HAP-1 (cell line): ENCODE measurements around the gene TNRC6B.
"Not testable (repeated sequence)": the region's sequence is repeated elsewhere in the genome, so short reads cannot be mapped to it uniquely, and the experiment has no call there.

ENCODE experiments used
- DNase-seq, 2 experiments: peaks; one replicate each; pipeline ENCODE4 v3.0.0-alpha.2; 2016 to 2020; ENCODE audit warnings: low spot score in 2 of 2
- H3K27me3 ChIP-seq: fragments of 250-450 bp; sonication (Bioruptor Pico); 2 replicates; pipeline ENCODE4 v1.5.1; 2020; ENCODE audit warnings: low read depth, mild to moderate bottlenecking, moderate library complexity
- H3K36me3 ChIP-seq: fragments of 250-450 bp; sonication (Bioruptor Pico); replicated peaks from 2 replicates; pipeline ENCODE4 v1.5.1; 2020; ENCODE audit warnings: mild to moderate bottlenecking
- H3K4me1 ChIP-seq: fragments of 250-450 bp; sonication (Bioruptor Pico); 2 replicates; pipeline ENCODE4 v1.5.1; 2020; ENCODE audit warnings: mild to moderate bottlenecking
- H3K4me3 ChIP-seq: fragments of 250-450 bp; sonication (Bioruptor Pico); 2 replicates; pipeline ENCODE4 v1.5.1; 2020; ENCODE audit warnings: mild to moderate bottlenecking, moderate library complexity
- H3K9me3 ChIP-seq: fragments of 250-450 bp; sonication (Bioruptor Pico); 2 replicates; pipeline ENCODE4 v1.5.1; 2020; ENCODE audit warnings: mild to moderate bottlenecking, moderate library complexity
- in situ Hi-C: fragments of 300-500 bp; cut with MboI; formaldehyde crosslinking; loops from 3 replicates; pipeline ENCODE4 v1.14.3; 2020; ENCODE audit warnings: low sequenced_read_pairs, inconsistent platforms, mixed read lengths

TNRC6B gene

DNA sequence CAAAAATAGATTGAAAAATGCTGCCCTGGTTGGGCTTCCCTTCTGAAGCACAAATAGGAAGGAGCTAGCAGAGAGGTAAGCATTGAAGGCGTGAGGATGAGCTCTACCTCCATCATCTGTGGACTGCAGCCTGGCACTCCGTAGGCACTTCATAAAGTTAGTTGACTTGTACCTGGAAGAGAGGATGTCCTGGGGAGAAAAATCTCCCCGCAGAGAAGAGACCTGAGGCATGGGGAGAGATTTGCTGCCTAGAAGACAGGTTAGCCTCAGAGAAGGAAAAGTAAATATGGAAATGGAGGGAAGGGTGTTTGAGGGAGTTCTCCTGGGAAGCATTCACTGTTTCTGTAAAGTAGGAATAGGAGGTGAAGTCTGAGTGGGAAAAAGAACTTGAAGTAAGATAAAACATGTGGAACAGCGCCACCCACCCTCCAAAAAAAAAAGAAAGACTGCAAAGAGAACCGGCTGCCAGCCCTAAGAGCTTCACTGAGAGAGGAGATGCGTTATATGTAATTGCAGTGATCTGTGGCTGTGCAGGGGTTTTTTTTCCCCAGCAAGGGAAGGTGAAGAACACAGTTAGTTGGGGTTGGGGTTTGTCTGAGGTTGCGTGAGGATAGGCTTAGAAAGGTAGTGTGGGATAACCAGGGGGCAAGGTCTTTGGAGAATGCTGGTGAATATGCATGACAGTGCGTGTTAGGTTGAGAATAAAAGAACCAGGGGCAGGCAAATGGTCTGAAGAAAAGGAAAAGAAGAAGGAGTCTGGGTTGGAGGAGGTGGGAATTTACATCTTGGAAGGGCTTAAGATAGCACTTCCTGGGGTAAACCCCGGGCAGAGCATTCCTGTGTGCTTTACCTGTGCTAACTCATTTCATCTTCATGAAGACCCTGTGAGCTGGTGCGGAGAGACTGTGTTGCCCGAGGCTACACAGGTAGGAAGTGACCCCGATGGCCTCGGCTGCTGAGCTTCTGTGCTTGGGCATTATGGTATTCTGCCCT, 16.0 kb downstream of the TNRC6B start:
- Histone ChIP-seq H3K27me3 (no peaks in the 10 kb centered on the region), H3K4me3 (no peak overlapping the region), H3K36me3 (0 out of 2 replicates have a peak, but pooled peaks cover 3% of the 10 kb centered on the region), H3K4me1 (peaks cover 25% of the 10 kb centered on the region), H3K9me3 (no peaks in the 10 kb centered on the region)
- in situ Hi-C loops, result loop anchor here (10.0 kb wide), 1 partner anchor 659 kb away; the partner anchor contains the start of gene RPS19BP1
- DNase-seq, result peak; percentile 38 to 48

DNA sequence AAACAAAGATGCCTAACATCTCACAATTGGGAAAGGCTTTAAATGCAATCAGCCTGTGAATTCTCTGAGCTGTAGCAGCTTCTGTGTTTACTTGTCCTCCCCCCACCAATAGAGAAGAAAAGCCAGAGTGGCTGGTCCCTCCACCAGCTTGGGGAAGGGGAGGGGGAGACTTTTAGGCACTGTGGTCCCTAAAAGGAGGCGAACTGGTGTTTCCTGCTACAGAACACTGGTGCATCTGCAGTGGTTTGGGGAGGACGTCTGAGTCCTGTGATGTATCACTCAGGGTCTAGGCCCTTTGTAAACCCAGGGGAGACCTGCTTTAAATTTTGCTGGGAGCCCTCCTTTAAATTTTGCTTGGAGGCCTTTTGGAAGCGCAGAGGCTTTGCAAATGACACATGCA, 16.9 kb downstream of the TNRC6B start:
- 0 out of 2 replicates have a peak, but pooled peaks cover 3% of the 10 kb centered on the region for H3K36me3 ChIP-seq
- DNase-seq, result no peak
- no peaks in the 10 kb centered on the region for H3K9me3 ChIP-seq
- H3K27me3 ChIP-seq, result no peaks in the 10 kb centered on the region
- in situ Hi-C loops, result loop anchor here (10.0 kb wide), 1 partner anchor 660 kb away; the partner anchor contains the start of gene RPS19BP1
- H3K4me1 ChIP-seq, result peaks cover 25% of the 10 kb centered on the region
- no peak overlapping the region for H3K4me3 ChIP-seq

DNA sequence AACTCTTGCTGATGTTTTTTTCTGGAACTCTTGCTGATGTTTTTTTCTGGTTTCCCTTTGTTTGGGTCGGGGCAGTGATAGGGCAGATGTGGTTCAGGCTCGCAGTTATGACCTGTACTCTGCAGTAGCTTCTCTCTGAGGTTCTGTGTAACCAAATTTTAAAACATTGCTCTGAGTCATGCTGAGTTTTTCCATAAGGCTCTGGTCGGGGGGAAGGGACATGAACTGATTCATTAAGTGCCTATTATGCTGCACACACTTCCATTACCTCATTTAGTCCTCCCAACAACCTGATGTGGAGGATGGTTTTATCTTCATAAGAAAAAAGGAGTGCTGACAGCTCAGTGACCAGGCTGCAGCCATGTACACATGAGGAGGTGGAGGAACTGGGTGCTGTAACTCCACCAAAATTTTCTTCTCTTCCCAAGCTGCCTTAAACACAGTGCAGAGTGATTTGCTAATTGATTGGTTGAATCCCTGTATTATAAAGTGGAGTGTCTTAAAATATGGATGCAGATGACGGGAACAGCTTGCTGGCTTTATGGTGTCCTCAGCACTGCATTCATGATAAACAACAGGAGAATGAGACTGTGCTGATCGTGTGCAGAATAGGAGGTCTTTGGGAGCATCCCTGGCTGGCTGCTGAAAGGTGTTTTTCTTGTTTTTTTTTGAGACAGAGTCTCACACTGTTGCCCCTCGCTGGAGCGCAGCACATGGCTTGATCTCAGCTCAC, 19.1 kb downstream of the TNRC6B start:
- in situ Hi-C loops, result loop anchor here (10.0 kb wide), 1 partner anchor 662 kb away; the partner anchor contains the start of gene RPS19BP1

GRCh38 chr22:40197421-40197820, 19.7 kb downstream of the TNRC6B start:
- H3K4me1 ChIP-seq, result peaks cover 20% of the 10 kb centered on the region
- H3K27me3 ChIP-seq, DNase-seq, H3K9me3 ChIP-seq, H3K36me3 ChIP-seq, H3K4me3 ChIP-seq: not testable (repeated sequence)
- in situ Hi-C loops, result loop anchor here (10.0 kb wide), 1 partner anchor 663 kb away; the partner anchor contains the start of gene RPS19BP1

More for the DNA sequence above, 19.1 kb downstream of the TNRC6B start:
- Histone ChIP-seq H3K36me3 (no peaks in the 10 kb centered on the region), H3K27me3 (no peaks in the 10 kb centered on the region), H3K4me1 (peaks cover 20% of the 10 kb centered on the region), H3K9me3 (no peaks in the 10 kb centered on the region), H3K4me3 (no peak overlapping the region)
- DNase-seq, result no peak

DNA sequence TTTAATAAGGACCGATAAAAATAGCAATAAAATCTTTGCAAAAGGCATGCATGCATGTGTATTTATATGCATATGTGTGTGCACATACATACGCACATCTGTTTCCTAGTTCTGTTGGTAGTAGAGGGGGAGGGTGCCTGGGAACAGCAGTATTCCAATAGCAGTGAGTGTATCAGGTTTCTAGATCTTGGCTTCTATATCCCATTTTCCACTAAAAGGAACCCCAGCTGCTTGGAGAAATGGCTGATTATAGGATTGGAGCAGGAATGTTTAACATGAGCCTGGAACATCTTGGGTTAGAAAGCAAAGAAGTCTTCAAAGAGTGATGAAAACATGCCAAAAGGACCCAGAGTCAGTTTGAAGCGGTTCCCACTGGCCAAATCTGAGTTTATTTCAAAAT, 21.0 kb downstream of the TNRC6B start:
- Histone ChIP-seq H3K9me3 (no peaks in the 10 kb centered on the region), H3K4me1 (peaks cover 11% of the 10 kb centered on the region), H3K36me3 (no peaks in the 10 kb centered on the region), H3K4me3 (no peak overlapping the region), H3K27me3 (no peaks in the 10 kb centered on the region)
- in situ Hi-C loops, result loop anchor here (10.0 kb wide), 1 partner anchor 664 kb away; the partner anchor contains the start of gene RPS19BP1
- DNase-seq, result no peak

- Histone ChIP-seq H3K9me3 (no peaks in the 10 kb centered on the region), H3K4me3 (no peak overlapping the region), H3K4me1 (peaks cover 8% of the 10 kb centered on the region; the same call in 1 of the 2 replicates), H3K27me3 (no peaks in the 10 kb centered on the region), H3K36me3 (no peaks in the 10 kb centered on the region)
- DNase-seq, result no peak
- in situ Hi-C loops, result loop anchor here (10.0 kb wide), 1 partner anchor 664 kb away; the partner anchor contains the start of gene RPS19BP1
These were observed 21.5 kb downstream of the TNRC6B start for GRCh38 chr22:40199223-40199622.

DNA sequence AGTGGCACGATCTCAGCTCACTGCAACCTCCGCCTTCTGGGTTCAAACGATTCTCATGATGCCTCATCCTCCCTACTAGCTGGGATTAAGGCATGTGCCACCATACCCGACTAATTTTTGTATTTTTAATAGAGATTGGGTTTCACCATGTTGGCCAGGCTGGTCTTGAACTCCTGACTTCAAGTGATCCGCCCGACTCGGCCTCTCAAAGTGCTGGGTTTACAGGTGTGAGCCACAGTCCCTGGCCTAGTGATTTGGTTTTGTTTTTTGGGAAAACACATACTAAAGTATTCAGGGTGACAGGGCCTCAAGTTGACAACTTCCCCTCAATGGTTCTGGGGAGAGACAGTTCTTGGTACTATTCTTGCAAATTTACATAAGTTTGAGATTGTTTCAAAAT, 22.1 kb downstream of the TNRC6B start:
- Histone ChIP-seq H3K27me3 (no peaks in the 10 kb centered on the region), H3K36me3 (no peaks in the 10 kb centered on the region), H3K4me1 (peaks cover 8% of the 10 kb centered on the region; the same call in 1 of the 2 replicates), H3K4me3 (no peak overlapping the region), H3K9me3 (no peaks in the 10 kb centered on the region)
- no peak for DNase-seq
- in situ Hi-C loops, result loop anchor here (10.0 kb wide), 1 partner anchor 665 kb away; the partner anchor contains the start of gene RPS19BP1

DNA sequence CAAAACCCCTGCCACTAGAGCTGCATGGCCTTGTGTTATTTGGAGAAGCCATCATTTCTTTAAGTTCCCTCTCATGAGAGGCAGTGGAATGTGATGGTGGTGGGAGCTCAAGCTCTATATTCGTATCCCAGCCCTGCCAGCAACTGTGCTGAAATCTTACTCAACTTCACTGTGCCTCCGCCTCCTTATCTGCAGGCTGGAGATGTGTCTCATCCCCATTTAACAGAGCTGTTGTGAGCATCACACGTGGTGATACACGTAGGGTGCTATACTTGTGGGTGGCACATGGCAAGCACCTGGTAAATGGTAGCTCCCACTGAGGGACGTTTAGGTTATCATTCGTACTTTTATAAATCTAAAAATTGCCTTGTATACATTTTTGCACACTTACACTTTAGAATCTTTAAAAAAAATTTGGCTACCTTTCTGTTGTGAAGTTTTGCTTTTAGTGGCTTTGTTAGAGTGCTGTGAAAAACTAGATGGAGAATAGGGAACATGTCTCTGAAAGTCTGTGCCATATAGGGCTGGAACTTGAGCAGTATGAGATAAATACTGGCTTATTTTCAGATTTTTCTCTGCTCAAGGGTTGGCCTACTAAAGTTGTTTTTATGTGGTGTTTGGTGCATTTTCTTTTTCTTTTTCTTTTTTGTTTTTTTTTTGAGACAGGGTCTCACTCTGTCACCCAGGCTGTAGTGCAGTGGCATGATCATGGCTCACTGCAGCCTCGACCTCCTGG, 23.2 kb downstream of the TNRC6B start:
- Histone ChIP-seq H3K36me3 (no peaks in the 10 kb centered on the region), H3K27me3 (no peaks in the 10 kb centered on the region), H3K4me3 (no peak overlapping the region), H3K9me3 (no peaks in the 10 kb centered on the region), H3K4me1 (peaks cover 8% of the 10 kb centered on the region; the same call in 1 of the 2 replicates)
- in situ Hi-C loops, result no loop called here
- DNase-seq, result no peak

DNA sequence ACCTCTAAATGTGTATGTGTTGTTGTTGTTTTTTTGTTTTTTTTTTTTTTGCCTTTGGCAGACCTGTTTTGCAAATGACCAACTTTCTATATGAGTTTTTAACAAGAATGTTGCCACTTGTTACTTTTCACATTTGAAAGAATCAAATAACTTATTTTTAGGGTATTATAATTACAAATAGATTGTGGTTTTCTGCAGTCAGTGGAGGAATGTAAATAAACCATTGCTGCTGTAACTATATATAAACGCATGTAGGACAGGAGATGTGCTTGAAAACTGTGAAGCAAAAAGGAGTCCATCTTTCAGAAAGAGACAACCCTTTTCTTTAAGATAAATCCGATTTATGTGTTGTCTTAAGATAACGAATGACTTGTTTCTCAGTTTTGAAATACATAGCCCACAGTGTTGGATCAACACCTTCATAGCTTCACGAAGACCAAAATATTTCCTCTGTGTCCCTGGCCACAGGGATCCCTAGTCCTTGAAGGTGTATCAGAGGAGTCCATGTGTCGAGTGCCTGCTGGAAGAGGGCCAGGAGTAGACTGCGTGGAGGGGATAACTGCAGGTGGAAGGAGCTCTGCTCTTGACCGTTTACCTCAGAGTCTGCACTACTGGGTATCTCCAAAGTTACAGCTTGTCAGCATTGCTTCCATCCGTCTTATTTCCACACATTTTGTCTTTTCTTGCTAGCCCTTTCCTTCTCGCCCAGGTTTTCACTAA, 24.7 kb downstream of the TNRC6B start:
- Histone ChIP-seq H3K4me3 (no peak overlapping the region), H3K9me3 (no peaks in the 10 kb centered on the region), H3K27me3 (no peaks in the 10 kb centered on the region), H3K36me3 (no peaks in the 10 kb centered on the region), H3K4me1 (peaks cover 8% of the 10 kb centered on the region; the same call in 1 of the 2 replicates)
- no peak for DNase-seq
- in situ Hi-C loops, result no loop called here

DNA sequence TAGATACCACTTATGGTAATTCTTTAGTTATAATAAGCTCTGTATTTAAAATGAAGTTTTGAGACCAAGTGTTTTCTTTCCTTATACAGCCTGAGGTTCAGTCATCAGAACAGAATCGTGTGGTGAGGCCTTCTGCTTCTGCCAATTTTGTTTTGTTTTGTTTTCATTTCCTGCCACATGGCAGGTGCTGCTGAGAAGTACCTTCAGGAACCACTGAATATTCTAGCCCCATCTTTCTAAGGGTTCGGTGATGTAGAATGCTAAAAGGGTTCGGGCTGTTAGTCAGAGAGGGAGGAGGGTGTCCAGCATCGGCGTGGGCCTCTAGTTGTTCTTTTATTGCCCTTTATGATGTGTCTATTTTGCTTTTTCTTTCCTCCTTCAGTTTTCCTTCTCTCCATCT, 25.8 kb downstream of the TNRC6B start:
- H3K36me3 ChIP-seq, result no peaks in the 10 kb centered on the region
- H3K9me3 ChIP-seq, result no peaks in the 10 kb centered on the region
- no peak overlapping the region for H3K4me3 ChIP-seq
- no peaks in the 10 kb centered on the region for H3K27me3 ChIP-seq
- no peak for DNase-seq
- peaks cover 5% of the 10 kb centered on the region; the same call in 1 of the 2 replicates for H3K4me1 ChIP-seq
- in situ Hi-C loops, result no loop called here

DNA sequence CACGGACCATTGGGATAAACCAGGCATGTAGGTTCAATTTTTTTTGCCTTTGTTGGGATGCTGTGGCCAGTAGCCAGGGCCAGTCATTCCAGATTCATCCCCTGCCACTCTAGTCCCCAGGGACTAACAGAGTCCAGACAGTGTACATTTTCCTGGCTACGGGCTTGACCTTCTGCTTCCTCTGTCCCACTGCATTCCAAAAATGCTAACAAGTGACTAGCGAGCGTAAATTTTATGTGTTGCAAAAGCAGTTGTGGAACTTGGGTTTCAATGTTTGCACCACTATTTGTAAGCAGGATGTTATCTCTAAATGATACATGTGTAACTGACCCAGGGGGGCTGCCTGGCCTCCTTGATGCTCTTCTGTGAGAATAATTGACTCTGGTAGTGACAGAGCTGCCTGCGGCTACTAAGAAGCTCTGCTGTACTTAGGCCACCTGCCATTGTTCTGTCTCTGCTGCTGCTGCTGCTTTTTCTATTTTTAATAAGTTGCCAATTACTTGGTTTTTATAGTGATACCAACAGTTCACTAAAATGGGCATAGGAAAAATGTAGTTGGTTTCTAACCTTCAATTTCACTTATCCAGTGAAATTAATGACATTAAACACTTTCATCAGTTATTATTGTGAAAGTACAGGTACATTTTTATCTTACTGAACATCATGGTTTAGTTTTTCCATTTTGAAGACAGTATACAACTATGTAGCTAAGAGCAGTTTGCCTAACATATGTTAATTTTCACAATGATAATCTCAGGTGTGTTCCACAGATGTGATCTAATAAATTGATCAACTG, 26.8 kb downstream of the TNRC6B start:
- H3K27me3 ChIP-seq, result no peaks in the 10 kb centered on the region
- DNase-seq, result no peak
- H3K9me3 ChIP-seq, result no peaks in the 10 kb centered on the region
- H3K4me1 ChIP-seq, result no peaks in the 10 kb centered on the region
- H3K4me3 ChIP-seq, result no peak overlapping the region
- H3K36me3 ChIP-seq, result no peaks in the 10 kb centered on the region
- in situ Hi-C loops, result no loop called here

- Histone ChIP-seq H3K4me1 (no peaks in the 10 kb centered on the region), H3K4me3 (no peak overlapping the region), H3K27me3 (no peaks in the 10 kb centered on the region), H3K9me3 (no peaks in the 10 kb centered on the region), H3K36me3 (no peaks in the 10 kb centered on the region; the same call in 1 of the 2 replicates)
- DNase-seq, result no peak
- in situ Hi-C loops, result no loop called here
These were observed 28.8 kb downstream of the TNRC6B start for GRCh38 chr22:40206561-40206960.
